Parathyroid adenoma (tissue), 2 donors: ENCODE results near the gene OTX2.

Experiments used
- H2AFZ ChIP-seq: fragments of 300-600 bp; sonication (generic); one replicate; pipeline ENCODE4 v1.7.0; 2017; ENCODE audit warnings: antibody characterized with exemption, mild to moderate bottlenecking
- H3K27ac ChIP-seq: fragments of 300-600 bp; sonication (generic); one replicate; pipeline ENCODE4 v1.7.0; 2017
- H3K27me3 ChIP-seq: fragments of 300-600 bp; sonication (generic); one replicate; pipeline ENCODE4 v1.7.0; 2017; ENCODE audit warnings: low read length; ENCODE audit not compliant: control insufficient read depth, insufficient read depth
- H3K36me3 ChIP-seq: fragments of 300-600 bp; sonication (generic); one replicate; pipeline ENCODE4 v1.7.0; 2017; ENCODE audit warnings: low read length; ENCODE audit not compliant: control insufficient read depth, insufficient read depth
- H3K4me1 ChIP-seq: fragments of 300-600 bp; sonication (generic); one replicate; pipeline ENCODE4 v1.7.0; 2017; ENCODE audit warnings: control low read depth
- H3K4me2 ChIP-seq: fragments of 300-600 bp; sonication (generic); one replicate; pipeline ENCODE4 v1.7.0; 2017; ENCODE audit warnings: low read length
- H3K4me3 ChIP-seq: fragments of 300-600 bp; sonication (generic); one replicate; pipeline ENCODE4 v1.7.0; 2017; ENCODE audit warnings: low read depth, low read length
- H3K79me2 ChIP-seq: fragments of 300-600 bp; sonication (generic); one replicate; pipeline ENCODE4 v1.7.0; 2017; ENCODE audit warnings: control low read depth
- H3K9ac ChIP-seq: fragments of 300-600 bp; sonication (generic); one replicate; pipeline ENCODE4 v1.7.0; 2017; ENCODE audit warnings: mild to moderate bottlenecking
- H3K9me3 ChIP-seq: fragments of 300-600 bp; sonication (generic); one replicate; pipeline ENCODE4 v1.7.0; 2017; ENCODE audit warnings: low read length; ENCODE audit not compliant: control insufficient read depth
- CTCF ChIP-seq: fragments of 300-600 bp; sonication (generic); IDR thresholded peaks from one replicate; pipeline ENCODE4 v1.7.0; 2017; ENCODE audit warnings: antibody characterized with exemption, mild to moderate bottlenecking
- donor health status: primary hyperparathyroidism.

Gene OTX2

GRCh38 chr14:56813143-56813551 lies 2.9 kb upstream of the OTX2 start:
- peaks cover 15% of the 10 kb centered on the region for H3K27me3 ChIP-seq
- H3K4me2 ChIP-seq, result no peak overlapping the region
- H3K4me3 ChIP-seq, result no peak overlapping the region
- H3K27ac ChIP-seq, result no peak overlapping the region
- H2AFZ ChIP-seq, result no peak overlapping the region
- H3K79me2 ChIP-seq, result no peaks in the 10 kb centered on the region
- no peaks in the 10 kb centered on the region for H3K9me3 ChIP-seq
- H3K36me3 ChIP-seq, result no peaks in the 10 kb centered on the region
- H3K4me1 ChIP-seq, result no peaks in the 10 kb centered on the region
- TF ChIP-seq CTCF, result no peak
- no peak overlapping the region for H3K9ac ChIP-seq

- no peak overlapping the region for H3K4me2 ChIP-seq
- H3K27ac ChIP-seq, result no peak overlapping the region
- no peaks in the 10 kb centered on the region for H3K4me1 ChIP-seq
- H3K36me3 ChIP-seq, result no peaks in the 10 kb centered on the region
- H2AFZ ChIP-seq, result no peak overlapping the region
- no peaks in the 10 kb centered on the region for H3K9me3 ChIP-seq
- no peak overlapping the region for H3K9ac ChIP-seq
- no peak overlapping the region for H3K4me3 ChIP-seq
- no peaks in the 10 kb centered on the region for H3K79me2 ChIP-seq
- TF ChIP-seq CTCF, result no peak
- peaks cover 12% of the 10 kb centered on the region for H3K27me3 ChIP-seq
Measured at GRCh38 chr14:56812364-56813141, 2.3 kb upstream of the OTX2 start.

- H3K4me1 ChIP-seq, result no peaks in the 10 kb centered on the region
- no peaks in the 10 kb centered on the region for H3K9me3 ChIP-seq
- H3K79me2 ChIP-seq, result no peaks in the 10 kb centered on the region
- H2AFZ ChIP-seq, result no peak overlapping the region
- H3K36me3 ChIP-seq, result no peaks in the 10 kb centered on the region
- no peak overlapping the region for H3K27ac ChIP-seq
- no peak overlapping the region for H3K9ac ChIP-seq
- no peak overlapping the region for H3K4me3 ChIP-seq
- TF ChIP-seq CTCF, result no peak
- H3K27me3 ChIP-seq, result peaks cover 12% of the 10 kb centered on the region
- H3K4me2 ChIP-seq, result no peak overlapping the region
Measured at GRCh38 chr14:56811593-56812363, 1.5 kb upstream of the OTX2 start.

- Histone ChIP-seq H3K27me3 (peaks cover 12% of the 10 kb centered on the region), H2AFZ (no peak overlapping the region), H3K4me3 (no peak overlapping the region), H3K36me3 (no peaks in the 10 kb centered on the region), H3K9ac (no peak overlapping the region), H3K4me2 (no peak overlapping the region), H3K79me2 (no peaks in the 10 kb centered on the region), H3K27ac (no peak overlapping the region), H3K9me3 (no peaks in the 10 kb centered on the region), H3K4me1 (no peaks in the 10 kb centered on the region)
- no peak for TF ChIP-seq CTCF
Measured at GRCh38 chr14:56810836-56811592, 735 bp upstream of the OTX2 start.
